GM12878 (cell line): Measurements from ENCODE around the gene PLEKHO1. TPM values are rescaled to one million over a fixed set of nuclear protein-coding genes. Genes with fewer than 3 reads are reported as not detected.

Experiments used
- ATAC-seq: fragments of 200-7000 bp; cut with Tn5 transposase; 3 replicates; pipeline ENCODE4 v1.9.1; 2020; ENCODE audit warnings: mild to moderate bottlenecking, moderate library complexity
- BruUV-seq: library from RNA; stranded (reverse); fragments of 400-500 nt; replicated peaks from 2 replicates; lab custom pipeline; 2021; lab: Mats Ljungman, UMichigan
- CTCF ChIA-PET: fragments of 300-600 bp; sonication (Branson Sonifier 250); formaldehyde crosslinking; extraction: SDS; loops from one replicate; lab custom pipeline; 2021; ENCODE audit warnings: inconsistent platforms; lab: Yijun Ruan, JAX
- POLR2A ChIA-PET: fragments of 350-600 bp; formaldehyde crosslinking; extraction: SDS; loops from one replicate; lab custom pipeline; 2021; ENCODE audit warnings: inconsistent platforms; lab: Charles Lee
- RAD21 ChIA-PET: fragments of 300-600 bp; sonication (Branson Sonifier 250); formaldehyde crosslinking; loops from one replicate; lab custom pipeline; 2023; ENCODE audit warnings: antibody characterized with exemption; ENCODE audit not compliant: unreplicated experiment; lab: Charles Lee
- SMC1A ChIA-PET: fragments of 300-600 bp; sonication (Branson Sonifier 250); formaldehyde crosslinking; loops from one replicate; lab custom pipeline; 2023; ENCODE audit not compliant: unreplicated experiment, uncharacterized antibody; lab: Charles Lee
- DNase-seq: peaks from one replicate; pipeline ENCODE4 v3.0.0-alpha.2; 2011; ENCODE audit warnings: low read depth, low spot score
- FAIRE-seq: peaks from 3 replicates; lab custom pipeline; 2011; peaks lifted over from hg19 to GRCh38; lab: Jason Lieb, UNC
- H2AFZ ChIP-seq: 2 replicates; pipeline ENCODE4 v1.6.0; 2011; ENCODE audit warnings: low read depth, low read length, control low read depth; ENCODE audit not compliant: control insufficient read depth
- H3K27ac ChIP-seq: 2 replicates; pipeline ENCODE4 v1.5.1; 2011; ENCODE audit warnings: control low read depth; ENCODE audit not compliant: control insufficient read depth, insufficient read depth
- H3K27me3 ChIP-seq, 2 experiments: replicated peaks in 1 of 2; 2 replicates each; pipeline versions ENCODE4 v1.6.0 to v1.6.1; 2011; ENCODE audit warnings: low read length in 1 of 2; ENCODE audit not compliant: control insufficient read depth in 2 of 2, insufficient read depth in 2 of 2
- H3K36me3 ChIP-seq, 2 experiments: 2 replicates each; pipeline ENCODE4 v1.5.1; 2011; ENCODE audit warnings: low read length in 1 of 2; ENCODE audit not compliant: control insufficient read depth in 2 of 2, insufficient read depth in 2 of 2
- H3K4me1 ChIP-seq: 2 replicates; pipeline ENCODE4 v1.6.1; 2011; ENCODE audit warnings: mild to moderate bottlenecking, low read length, moderate library complexity, mixed read lengths; ENCODE audit not compliant: control insufficient read depth, insufficient read depth
- H3K4me2 ChIP-seq: 2 replicates; pipeline ENCODE4 v1.6.0; 2011; ENCODE audit warnings: control low read depth; ENCODE audit not compliant: control insufficient read depth, insufficient read depth
- H3K4me3 ChIP-seq: fragments of 200-600 bp; sonication (generic); 2 replicates; pipeline ENCODE4 v1.5.1; 2016
- H3K79me2 ChIP-seq: 2 replicates; pipeline ENCODE4 v1.6.0; 2011; ENCODE audit warnings: low read length; ENCODE audit not compliant: control insufficient read depth, insufficient read depth
- H3K9ac ChIP-seq: 2 replicates; pipeline ENCODE4 v1.8.0; 2011; ENCODE audit warnings: low read length, control low read depth, mixed read lengths; ENCODE audit not compliant: control insufficient read depth, insufficient read depth
- H3K9me3 ChIP-seq: replicated peaks from 3 replicates; pipeline ENCODE4 v1.5.1; 2011; ENCODE audit warnings: mild to moderate bottlenecking, low read length; ENCODE audit not compliant: control insufficient read depth, insufficient read depth
- H4K20me1 ChIP-seq: 2 replicates; pipeline ENCODE4 v1.6.0; 2011; ENCODE audit not compliant: control insufficient read depth, insufficient read depth
- ASH2L ChIP-seq: fragments of 300-600, 200-600 bp; sonication (generic); IDR thresholded peaks from 2 replicates; pipeline ENCODE4 v1.6.1; 2017; ENCODE audit warnings: low read depth, mild to moderate bottlenecking, borderline replicate concordance
- FOXK2 ChIP-seq: fragments of 450-650 bp; IDR thresholded peaks from 2 replicates; pipeline ENCODE4 v1.6.1; 2017; ENCODE audit warnings: mild to moderate bottlenecking, moderate library complexity
- FOXM1 ChIP-seq: IDR thresholded peaks from 2 replicates; pipeline ENCODE4 v1.6.1; 2012; ENCODE audit warnings: low read depth, mild to moderate bottlenecking, inconsistent platforms, low read length, moderate library complexity
- MEF2B ChIP-seq: fragments of 450-650 bp; IDR thresholded peaks from 2 replicates; pipeline ENCODE4 v1.6.1; 2018; ENCODE audit warnings: mild to moderate bottlenecking, moderate library complexity; ENCODE audit not compliant: partially characterized antibody, poor library complexity, severe bottlenecking
- NFXL1 ChIP-seq: fragments of 450-650 bp; IDR thresholded peaks from 2 replicates; pipeline ENCODE4 v1.6.1; 2017; ENCODE audit warnings: antibody characterized with exemption, mild to moderate bottlenecking, borderline replicate concordance
- SIX5 ChIP-seq: IDR thresholded peaks from 2 replicates; pipeline ENCODE4 v1.6.1; 2011; ENCODE audit warnings: mild to moderate bottlenecking, low read depth, low read length, moderate library complexity; ENCODE audit not compliant: severe bottlenecking
- SREBF1 ChIP-seq: IDR thresholded peaks from 2 replicates; pipeline ENCODE4 v1.6.1; 2012; ENCODE audit warnings: mild to moderate bottlenecking, low read length
- ZNF384 ChIP-seq: IDR thresholded peaks from 2 replicates; pipeline ENCODE4 v1.6.1; 2012; ENCODE audit warnings: low read depth, mild to moderate bottlenecking, low read length, improper control_type of control experiment, borderline replicate concordance
- WGBS: methylation state at CpG from one replicate; pipeline ENCODE4 v1.1.6; 2016; ENCODE audit warnings: low lambda C conversion rate; ENCODE audit not compliant: insufficient replicate concordance, insufficient coverage; ENCODE audit errors: missing lambda C conversion rate; 5-methylcytosine and 5-hydroxymethylcytosine counted together
- in situ Hi-C: fragments of 300-500 bp; cut with MboI; formaldehyde crosslinking; loops from 9 replicates; pipeline ENCODE4 v1.14.3; 2018; ENCODE audit warnings: mixed read lengths
- intact Hi-C: fragments of 100-400 bp; cut with micrococcal nuclease; formaldehyde crosslinking; loops from one replicate; pipeline ENCODE4 v1.14.2; 2022; ENCODE audit not compliant: unreplicated experiment
- polyA plus RNA-seq, 11 experiments: library from polyadenylated mRNA; depleted of rRNA in 4 of 11; unstranded in 6 of 11; stranded (reverse) in 5 of 11; fragments of >200 nt; fragmentation: Nextera tagmentation in 4 of 11; fragmentation: Illumina TruSeq in 1 of 11; extraction: Ambion mirVana in 4 of 11; extraction: Trizol in 1 of 11; gene quantifications; 1 replicate in 1 of 11; 2 replicates in 10 of 11; pipeline versions ENCODE4 v1.2.1 to v1.2.3, GENCODE V29; 2011 to 2016; ENCODE audit warnings: inconsistent platforms in 2 of 11, missing spikeins in 2 of 11, low read depth in 1 of 11
- total RNA-seq, 4 experiments: library from RNA; depleted of rRNA in 3 of 4; stranded (reverse); fragments of >200 nt in 3 of 4; fragmentation: Illumina TruSeq in 1 of 4; extraction: Trizol in 1 of 4; gene quantifications; 2 replicates each; pipeline versions ENCODE4 v1.2.1 to v1.2.3, GENCODE V29; 2013 to 2021
- TF ChIP-seq, protein P1 (sequence below): IDR thresholded peaks from 2 replicates; pipeline ENCODE4 v1.6.1; 2011; ENCODE audit warnings: low read depth, mild to moderate bottlenecking, low read length, moderate library complexity, borderline replicate concordance; ENCODE audit errors: extremely low read depth
- TF ChIP-seq, protein P2 (sequence below): fragments of 450-650 bp; formaldehyde crosslinking; IDR thresholded peaks from 2 replicates; pipeline ENCODE4 v1.4.0; 2022; ENCODE audit warnings: mild to moderate bottlenecking, moderate library complexity
- TF ChIP-seq, protein P3 (sequence below): fragments of 450-650 bp; IDR thresholded peaks from 2 replicates; pipeline ENCODE4 v1.6.1; 2014; ENCODE audit warnings: mild to moderate bottlenecking
- TF ChIP-seq, protein P4 (sequence below): fragments of 450-650 bp; IDR thresholded peaks from 2 replicates; pipeline ENCODE4 v1.6.1; 2016; ENCODE audit warnings: mild to moderate bottlenecking
- TF ChIP-seq, protein P5 (sequence below): fragments of 450-650 bp; IDR thresholded peaks from 2 replicates; pipeline ENCODE4 v1.6.1; 2017; ENCODE audit warnings: antibody characterized with exemption, mild to moderate bottlenecking, moderate library complexity

PLEKHO1 gene
- total and polyA plus RNA-seq, 10 of the 15 experiments (the other 5 are each of a cell fraction or from before 2014, with no cell fraction given), result 5.3 to 184 (median 88.8) TPM

DNA sequence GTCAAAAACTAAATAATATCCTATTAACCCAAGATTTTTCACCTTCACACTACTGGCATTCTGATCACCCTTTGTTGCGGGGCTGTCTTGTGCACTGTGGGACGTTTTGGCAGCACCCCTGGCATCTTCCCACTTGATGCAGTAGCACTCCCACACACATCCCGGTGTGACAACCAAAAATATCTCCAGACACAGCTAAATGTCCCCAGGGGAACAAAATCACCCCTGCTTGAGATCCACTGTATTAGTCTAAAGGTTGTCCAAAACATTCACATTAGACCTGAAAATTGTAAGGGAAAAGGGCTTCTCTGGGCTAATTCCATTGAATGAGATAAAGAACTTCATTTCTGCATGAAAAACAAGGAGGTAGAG lies 37.8 kb downstream of the PLEKHO1 start:
- no peak for FAIRE-seq
- SMC1A ChIA-PET, result interaction anchor here (0.6 to 4.2 kb wide), 25 partner anchors 8 to 240 kb away, joined by 3 to 33 read pairs (median 4); no protein-coding TSS in a partner anchor
- TF ChIP-seq, protein P1, sequence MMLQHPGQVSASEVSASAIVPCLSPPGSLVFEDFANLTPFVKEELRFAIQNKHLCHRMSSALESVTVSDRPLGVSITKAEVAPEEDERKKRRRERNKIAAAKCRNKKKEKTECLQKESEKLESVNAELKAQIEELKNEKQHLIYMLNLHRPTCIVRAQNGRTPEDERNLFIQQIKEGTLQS, result no peak
- TF ChIP-seq FOXM1 (no peak), SREBF1 (no peak), NFXL1 (no peak), ASH2L (no peak), MEF2B (no peak), FOXK2 (no peak), SIX5 (no peak), ZNF384 (no peak)
- TF ChIP-seq, protein P2, sequence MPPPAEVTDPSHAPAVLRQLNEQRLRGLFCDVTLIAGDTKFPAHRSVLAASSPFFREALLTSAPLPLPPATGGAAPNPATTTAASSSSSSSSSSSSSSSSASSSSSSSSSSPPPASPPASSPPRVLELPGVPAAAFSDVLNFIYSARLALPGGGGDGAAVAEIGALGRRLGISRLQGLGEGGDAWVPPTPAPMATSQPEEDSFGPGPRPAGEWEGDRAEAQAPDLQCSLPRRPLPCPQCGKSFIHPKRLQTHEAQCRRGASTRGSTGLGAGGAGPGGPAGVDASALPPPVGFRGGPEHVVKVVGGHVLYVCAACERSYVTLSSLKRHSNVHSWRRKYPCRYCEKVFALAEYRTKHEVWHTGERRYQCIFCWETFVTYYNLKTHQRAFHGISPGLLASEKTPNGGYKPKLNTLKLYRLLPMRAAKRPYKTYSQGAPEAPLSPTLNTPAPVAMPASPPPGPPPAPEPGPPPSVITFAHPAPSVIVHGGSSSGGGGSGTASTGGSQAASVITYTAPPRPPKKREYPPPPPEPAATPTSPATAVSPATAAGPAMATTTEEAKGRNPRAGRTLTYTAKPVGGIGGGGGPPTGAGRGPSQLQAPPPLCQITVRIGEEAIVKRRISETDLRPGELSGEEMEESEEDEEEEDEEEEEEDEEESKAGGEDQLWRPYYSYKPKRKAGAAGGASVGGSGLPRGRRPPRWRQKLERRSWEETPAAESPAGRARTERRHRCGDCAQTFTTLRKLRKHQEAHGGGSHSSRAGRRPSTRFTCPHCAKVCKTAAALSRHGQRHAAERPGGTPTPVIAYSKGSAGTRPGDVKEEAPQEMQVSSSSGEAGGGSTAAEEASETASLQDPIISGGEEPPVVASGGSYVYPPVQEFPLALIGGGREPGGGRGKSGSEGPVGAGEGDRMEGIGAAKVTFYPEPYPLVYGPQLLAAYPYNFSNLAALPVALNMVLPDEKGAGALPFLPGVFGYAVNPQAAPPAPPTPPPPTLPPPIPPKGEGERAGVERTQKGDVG, result no peak
- TF ChIP-seq, protein P3, sequence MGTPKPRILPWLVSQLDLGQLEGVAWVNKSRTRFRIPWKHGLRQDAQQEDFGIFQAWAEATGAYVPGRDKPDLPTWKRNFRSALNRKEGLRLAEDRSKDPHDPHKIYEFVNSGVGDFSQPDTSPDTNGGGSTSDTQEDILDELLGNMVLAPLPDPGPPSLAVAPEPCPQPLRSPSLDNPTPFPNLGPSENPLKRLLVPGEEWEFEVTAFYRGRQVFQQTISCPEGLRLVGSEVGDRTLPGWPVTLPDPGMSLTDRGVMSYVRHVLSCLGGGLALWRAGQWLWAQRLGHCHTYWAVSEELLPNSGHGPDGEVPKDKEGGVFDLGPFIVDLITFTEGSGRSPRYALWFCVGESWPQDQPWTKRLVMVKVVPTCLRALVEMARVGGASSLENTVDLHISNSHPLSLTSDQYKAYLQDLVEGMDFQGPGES, result no peak
- TF ChIP-seq, protein P4, sequence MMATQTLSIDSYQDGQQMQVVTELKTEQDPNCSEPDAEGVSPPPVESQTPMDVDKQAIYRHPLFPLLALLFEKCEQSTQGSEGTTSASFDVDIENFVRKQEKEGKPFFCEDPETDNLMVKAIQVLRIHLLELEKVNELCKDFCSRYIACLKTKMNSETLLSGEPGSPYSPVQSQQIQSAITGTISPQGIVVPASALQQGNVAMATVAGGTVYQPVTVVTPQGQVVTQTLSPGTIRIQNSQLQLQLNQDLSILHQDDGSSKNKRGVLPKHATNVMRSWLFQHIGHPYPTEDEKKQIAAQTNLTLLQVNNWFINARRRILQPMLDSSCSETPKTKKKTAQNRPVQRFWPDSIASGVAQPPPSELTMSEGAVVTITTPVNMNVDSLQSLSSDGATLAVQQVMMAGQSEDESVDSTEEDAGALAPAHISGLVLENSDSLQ, result no peak
- TF ChIP-seq, protein P5, sequence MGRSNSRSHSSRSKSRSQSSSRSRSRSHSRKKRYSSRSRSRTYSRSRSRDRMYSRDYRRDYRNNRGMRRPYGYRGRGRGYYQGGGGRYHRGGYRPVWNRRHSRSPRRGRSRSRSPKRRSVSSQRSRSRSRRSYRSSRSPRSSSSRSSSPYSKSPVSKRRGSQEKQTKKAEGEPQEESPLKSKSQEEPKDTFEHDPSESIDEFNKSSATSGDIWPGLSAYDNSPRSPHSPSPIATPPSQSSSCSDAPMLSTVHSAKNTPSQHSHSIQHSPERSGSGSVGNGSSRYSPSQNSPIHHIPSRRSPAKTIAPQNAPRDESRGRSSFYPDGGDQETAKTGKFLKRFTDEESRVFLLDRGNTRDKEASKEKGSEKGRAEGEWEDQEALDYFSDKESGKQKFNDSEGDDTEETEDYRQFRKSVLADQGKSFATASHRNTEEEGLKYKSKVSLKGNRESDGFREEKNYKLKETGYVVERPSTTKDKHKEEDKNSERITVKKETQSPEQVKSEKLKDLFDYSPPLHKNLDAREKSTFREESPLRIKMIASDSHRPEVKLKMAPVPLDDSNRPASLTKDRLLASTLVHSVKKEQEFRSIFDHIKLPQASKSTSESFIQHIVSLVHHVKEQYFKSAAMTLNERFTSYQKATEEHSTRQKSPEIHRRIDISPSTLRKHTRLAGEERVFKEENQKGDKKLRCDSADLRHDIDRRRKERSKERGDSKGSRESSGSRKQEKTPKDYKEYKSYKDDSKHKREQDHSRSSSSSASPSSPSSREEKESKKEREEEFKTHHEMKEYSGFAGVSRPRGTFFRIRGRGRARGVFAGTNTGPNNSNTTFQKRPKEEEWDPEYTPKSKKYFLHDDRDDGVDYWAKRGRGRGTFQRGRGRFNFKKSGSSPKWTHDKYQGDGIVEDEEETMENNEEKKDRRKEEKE, result no peak
- TF ChIP-seq, all 136 proteins: peak for 0
- Histone ChIP-seq H3K36me3 (no peaks in the 10 kb centered on the region), H3K9me3 (no peaks in the 10 kb centered on the region), H3K9ac (no peak overlapping the region), H2AFZ (peak overlapping the region; percentile 47), H3K4me2 (no peak overlapping the region), H3K27me3 (no peaks in the 10 kb centered on the region), H3K4me1 (peaks cover 4% of the 10 kb centered on the region), H4K20me1 (no peaks in the 10 kb centered on the region), H3K4me3 (no peak overlapping the region), H3K79me2 (no peaks in the 10 kb centered on the region), H3K27ac (no peak overlapping the region)
- POLR2A ChIA-PET, result interaction anchor here (0.8 to 2.1 kb wide), 6 partner anchors 9 to 85 kb away, joined by 3 to 7 read pairs (median 4); no protein-coding TSS in a partner anchor
- in situ Hi-C loops, result no loop called here
- BruUV-seq, result no TSS peak
- intact Hi-C loops, result loop anchor here (1.0 to 5.0 kb wide), 2 partner anchors 114 to 225 kb away; no protein-coding TSS in a partner anchor
- CTCF ChIA-PET, result interaction anchor here (0.6 to 4.5 kb wide), 36 partner anchors 9 to 408 kb away, joined by 3 to 79 read pairs (median 5); partner anchors contain the start of gene VPS45
- RAD21 ChIA-PET, result interaction anchor here (0.7 to 3.8 kb wide), 19 partner anchors 8 to 303 kb away, joined by 3 to 35 read pairs (median 4); partner anchors contain the start of genes PLEKHO1 and VPS45
- ATAC-seq, result peak; percentile 70
- no peak for DNase-seq
- 1% methylated on average over 3 of the region's 3 CpGs for WGBS
